SK-N-MC (cell line): Measurements from ENCODE around the gene CDK4.

Source experiments
- EZH2 ChIP-seq: fragments of 200-600 bp; sonication (generic); IDR thresholded peaks from one replicate; pipeline ENCODE4 v1.6.1; 2017; ENCODE audit warnings: antibody characterized with exemption
- POLR2AphosphoS5 ChIP-seq: IDR thresholded peaks from 2 replicates; pipeline ENCODE4 v1.6.1; 2012; ENCODE audit warnings: mild to moderate bottlenecking, low read depth, low read length, borderline replicate concordance

DNA sequence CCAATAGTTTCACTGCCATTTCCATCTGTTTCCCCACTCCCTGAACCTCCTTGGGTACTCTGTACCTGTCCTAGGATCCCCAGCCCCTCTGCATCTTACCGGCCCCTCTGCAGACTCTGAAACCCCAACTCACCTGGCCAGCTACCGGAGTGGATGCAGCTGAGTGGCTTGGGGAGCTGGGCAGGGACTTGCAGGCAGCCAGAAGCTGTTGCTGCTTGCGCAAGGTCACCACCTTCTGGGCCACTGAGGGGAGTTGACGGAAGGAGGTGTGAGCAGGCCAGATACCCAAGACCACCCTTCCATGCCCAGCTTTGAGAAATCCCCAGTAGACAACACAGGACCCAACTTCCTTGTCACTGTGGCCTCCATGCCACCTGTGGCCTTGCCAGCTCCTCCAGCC, 19.8 kb downstream of the CDK4 start:
- TF ChIP-seq EZH2 (no peak), POLR2AphosphoS5 (no peak)
